NCI-H748 treated with DMSO at 0.1 percent for 48 hours (cell line): ENCODE measurements around the gene SLC8A1.
"Not testable (repeated sequence)": the region's sequence is repeated elsewhere in the genome, so short reads cannot be mapped to it uniquely, and the experiment has no call there.

Source experiments
- DNase-seq: peaks from one replicate; lab custom pipeline; 2025; lab: John Stamatoyannopoulos, UW

The SLC8A1 gene

DNA sequence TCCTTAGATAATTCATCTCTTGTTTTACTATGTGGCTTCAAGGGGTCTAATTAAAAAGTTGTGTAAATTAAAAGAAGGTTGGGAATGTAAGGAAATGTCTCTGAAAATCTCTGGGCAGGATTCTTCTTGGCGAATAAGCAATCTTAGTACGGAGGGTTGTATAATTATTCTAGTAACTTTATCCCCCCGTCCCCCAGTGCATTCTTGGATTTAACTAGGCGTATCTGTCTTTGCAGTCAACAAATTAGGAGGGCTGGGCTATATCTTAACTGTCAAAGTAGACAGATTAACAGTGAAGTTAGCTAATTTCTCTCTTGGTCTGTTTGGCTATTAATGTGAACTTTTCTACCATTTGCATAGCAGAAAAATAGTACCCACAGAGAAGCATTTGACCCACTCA lies 343.0 kb downstream of the SLC8A1 start:
- DNase-seq, result no peak

GRCh38 chr2:40106061-40106460 lies 345.8 kb downstream of the SLC8A1 start:
- DNase-seq, result no peak

DNA sequence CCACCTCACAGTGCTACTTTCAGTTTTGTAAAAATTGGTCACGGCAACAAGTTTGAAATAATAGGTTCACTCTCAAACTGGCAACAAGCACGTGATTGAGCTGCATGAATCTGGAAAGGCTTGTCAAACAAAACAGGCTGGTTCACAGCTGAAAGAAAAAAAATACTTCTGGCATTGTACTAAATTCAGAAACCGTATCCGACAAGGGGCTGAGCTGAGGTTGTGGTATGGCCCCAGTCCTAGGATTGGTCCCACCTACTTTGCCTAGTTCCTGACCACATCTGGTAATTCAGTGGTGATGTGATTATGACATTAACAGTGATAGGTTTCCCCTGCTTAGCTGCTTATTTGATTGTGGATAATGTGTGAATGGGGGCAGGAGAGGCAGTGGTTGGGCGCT lies 346.3 kb downstream of the SLC8A1 start:
- DNase-seq, result no peak

DNA sequence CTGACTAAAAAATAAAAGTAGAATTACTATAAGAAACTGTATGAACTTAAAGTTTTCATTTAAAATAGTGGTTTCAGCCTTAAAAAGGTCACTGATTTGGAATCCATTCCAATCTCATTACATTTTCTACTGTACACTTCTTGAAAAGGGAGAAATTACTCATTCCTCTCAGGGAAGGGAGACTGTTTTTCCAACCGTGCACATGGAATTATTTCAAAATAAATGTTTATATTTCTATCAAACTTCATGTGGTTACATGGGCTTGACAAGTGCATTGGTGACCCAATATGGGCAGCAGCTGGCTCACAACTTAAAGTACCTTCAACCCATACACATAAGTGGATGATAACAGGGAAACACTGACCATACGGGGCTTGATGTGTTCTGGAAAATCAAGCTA lies 348.3 kb downstream of the SLC8A1 start:
- no peak for DNase-seq

DNA sequence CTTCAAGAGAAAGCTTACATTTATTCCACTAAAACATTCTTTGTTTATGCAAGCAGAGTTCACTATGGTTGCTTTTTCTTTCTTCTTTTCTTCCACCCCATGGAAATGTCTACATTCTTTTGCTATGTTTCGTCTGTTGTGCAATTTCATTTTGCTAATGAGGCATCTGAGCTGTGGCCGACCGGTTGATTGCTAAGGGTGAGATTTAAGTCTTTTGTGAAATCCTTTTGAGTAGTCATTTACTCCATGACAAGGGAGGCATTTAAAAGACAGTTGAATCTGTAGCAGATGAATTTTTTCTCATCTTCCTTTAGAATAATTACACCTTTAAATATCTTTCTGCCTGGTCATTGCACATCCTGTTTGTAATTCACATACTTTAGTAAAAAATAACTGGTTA lies 348.7 kb downstream of the SLC8A1 start:
- no peak for DNase-seq

- no peak for DNase-seq
Measured at GRCh38 chr2:40102447-40102846, 349.4 kb downstream of the SLC8A1 start.

GRCh38 chr2:40101131-40101575 lies 350.7 kb downstream of the SLC8A1 start:
- DNase-seq, result no peak

- DNase-seq, result no peak
Measured at GRCh38 chr2:40100676-40101075, 351.2 kb downstream of the SLC8A1 start.

- DNase-seq, result no peak
Measured at GRCh38 chr2:40098786-40099470, 353.0 kb downstream of the SLC8A1 start.

GRCh38 chr2:40097691-40098385 lies 354.1 kb downstream of the SLC8A1 start:
- DNase-seq, result no peak

- DNase-seq, result no peak
Measured at GRCh38 chr2:40096360-40096759, 355.5 kb downstream of the SLC8A1 start.

GRCh38 chr2:40095000-40095399 lies 356.9 kb downstream of the SLC8A1 start:
- no peak for DNase-seq

DNA sequence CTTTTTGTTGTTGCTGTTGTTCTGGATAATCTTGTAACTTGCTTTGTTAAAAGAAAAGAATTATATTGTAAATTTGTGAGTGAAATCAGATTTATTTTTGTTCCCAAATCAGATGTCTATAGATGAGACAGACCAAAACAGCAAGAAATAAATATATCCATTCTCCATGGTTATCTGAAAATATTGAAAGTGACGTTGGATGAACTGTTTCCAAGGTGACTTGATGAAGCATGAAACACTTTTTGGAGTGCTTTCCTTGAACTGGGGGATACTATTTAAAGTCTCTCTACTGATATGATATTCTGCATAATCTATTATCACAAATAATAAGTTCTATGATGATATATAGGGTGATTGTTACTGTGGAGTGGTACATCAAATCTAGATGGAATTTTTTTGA lies 357.4 kb downstream of the SLC8A1 start:
- DNase-seq, result no peak

DNA sequence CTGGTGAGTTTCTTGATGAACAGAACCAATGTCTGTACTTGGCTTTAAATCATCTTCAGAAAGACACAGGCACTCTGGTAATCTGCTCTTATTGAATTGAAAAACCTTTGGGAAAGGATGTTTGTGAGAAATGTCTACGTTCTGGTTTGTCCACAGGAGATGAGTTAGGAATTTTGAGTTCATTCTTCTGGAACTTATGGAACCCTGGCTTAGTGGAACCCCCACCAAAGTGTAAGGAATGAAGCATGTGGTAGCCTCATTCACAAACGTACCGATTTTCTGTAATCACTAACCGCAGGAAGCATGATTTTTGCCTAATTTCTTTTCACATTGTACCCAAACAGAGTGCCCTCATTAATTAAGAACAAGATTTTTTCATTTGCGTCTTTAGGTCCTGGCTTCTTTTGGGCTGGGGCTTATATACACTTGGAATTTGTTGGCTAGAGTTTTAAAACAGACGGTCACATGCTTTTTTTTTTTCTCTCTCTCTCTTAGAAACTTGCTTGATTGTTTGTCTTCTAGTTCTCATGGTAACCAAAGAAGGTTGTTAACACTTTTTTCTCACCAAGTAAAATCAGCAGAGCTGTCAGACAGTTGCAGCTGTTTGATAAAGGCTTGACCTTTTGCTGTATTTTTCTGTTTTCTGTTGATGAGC lies 358.7 kb downstream of the SLC8A1 start:
- DNase-seq, result no peak

GRCh38 chr2:40090044-40090443 lies 361.8 kb downstream of the SLC8A1 start:
- DNase-seq, result no peak

DNA sequence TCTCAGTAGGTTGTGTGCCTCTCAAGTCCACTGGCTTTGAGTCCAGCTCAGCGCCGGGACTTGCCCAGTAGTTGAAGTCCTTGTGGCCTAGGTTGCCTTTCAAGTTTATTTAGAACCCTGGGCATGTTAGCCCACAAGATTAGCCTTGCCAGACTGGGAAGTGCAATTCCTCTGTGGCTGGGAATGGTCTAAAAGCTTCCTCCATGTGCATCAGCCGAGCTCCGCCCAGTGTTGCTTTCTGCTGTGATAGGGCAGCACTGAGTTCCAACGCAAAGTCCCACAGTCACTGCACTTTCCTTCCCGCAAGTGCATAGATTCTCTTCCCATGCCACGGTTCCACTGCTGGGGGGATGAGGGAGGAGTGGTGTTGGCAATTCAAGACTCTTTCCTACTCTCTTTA lies 364.0 kb downstream of the SLC8A1 start:
- DNase-seq, result no peak

DNA sequence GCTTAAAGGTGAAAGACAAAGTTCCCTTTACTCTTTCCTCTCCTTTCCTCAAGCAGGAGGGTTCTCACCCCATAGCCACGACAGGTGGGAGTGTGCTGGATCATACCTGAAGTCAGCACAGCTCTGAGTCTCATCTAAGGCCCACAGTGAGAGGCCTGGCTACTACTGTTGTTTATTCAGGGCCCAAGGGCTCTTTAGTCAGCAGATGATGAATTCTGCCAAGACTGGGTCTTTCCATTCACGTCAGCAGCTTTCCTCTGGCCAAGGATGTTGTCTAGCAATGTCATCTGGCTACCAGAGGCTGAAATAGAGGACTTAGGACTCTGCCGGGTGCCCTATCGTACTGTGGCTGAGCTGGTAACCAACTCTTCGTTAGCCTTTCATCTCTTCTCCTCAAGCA lies 364.5 kb downstream of the SLC8A1 start:
- DNase-seq, result no peak

GRCh38 chr2:40085786-40086185 lies 366.1 kb downstream of the SLC8A1 start:
- DNase-seq, result no peak

GRCh38 chr2:40073336-40073735 lies 378.6 kb downstream of the SLC8A1 start:
- not testable (repeated sequence) for DNase-seq

DNA sequence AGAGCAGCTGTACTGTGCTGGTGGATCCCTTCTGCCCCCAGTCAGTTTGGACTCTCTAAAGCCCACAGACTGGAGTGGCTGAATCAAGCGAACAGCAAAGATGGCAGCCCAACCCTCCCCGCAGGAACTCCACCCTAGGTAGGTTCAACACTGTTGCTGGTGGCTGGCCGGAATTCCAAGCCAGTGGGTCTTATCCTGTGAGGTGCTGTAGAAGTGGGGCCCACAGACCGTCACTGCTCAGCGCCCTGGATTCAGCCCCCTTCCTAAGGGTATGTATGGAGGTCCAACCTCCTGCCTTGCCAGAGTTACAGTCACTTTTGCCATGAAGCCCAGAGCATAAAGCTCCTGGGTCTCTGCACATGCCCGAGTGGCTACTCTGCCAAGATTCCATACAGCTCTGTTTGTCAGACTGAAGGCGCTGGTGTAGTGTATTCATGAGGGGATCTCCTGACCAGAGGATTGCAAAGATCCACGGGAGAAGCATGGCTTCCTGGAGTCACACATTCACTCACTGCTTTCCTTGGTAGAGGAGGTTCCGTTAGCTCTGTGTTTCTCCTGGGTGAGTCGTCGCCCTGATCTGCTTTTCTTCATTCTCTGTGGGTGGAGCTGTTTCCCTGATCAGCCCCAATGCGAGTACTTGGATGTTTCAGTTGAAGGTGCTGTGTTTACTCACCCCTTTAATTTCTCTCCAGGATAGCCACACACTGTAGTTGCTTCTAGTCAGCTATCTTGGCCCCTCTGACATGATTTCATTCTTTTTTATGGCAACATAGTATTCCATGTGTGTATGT lies 379.3 kb downstream of the SLC8A1 start:
- DNase-seq, result no peak

DNA sequence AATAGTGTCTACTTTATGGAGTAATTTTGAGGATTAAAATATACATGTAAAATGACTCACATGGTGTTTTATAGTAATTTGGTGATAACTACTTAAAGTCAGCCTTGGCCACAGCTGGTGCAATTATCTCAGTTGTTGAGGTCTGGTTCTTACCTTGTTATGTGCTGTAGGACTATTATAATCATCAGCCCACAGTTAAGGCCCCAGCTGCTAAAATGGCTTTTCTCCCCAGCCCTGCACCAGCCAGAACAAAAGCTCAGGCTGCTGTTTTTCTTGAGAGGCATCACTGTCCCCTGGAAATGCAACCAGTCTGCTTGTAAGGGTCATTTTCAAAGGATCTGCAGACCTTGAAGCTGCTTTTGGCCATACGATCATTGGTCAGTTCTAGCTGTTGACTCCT lies 389.5 kb downstream of the SLC8A1 start:
- no peak for DNase-seq

GRCh38 chr2:40049781-40050180 lies 402.1 kb downstream of the SLC8A1 start:
- peak; percentile 15 for DNase-seq
